ENCODE results near the gene BEGAIN.

Gene BEGAIN

DNA sequence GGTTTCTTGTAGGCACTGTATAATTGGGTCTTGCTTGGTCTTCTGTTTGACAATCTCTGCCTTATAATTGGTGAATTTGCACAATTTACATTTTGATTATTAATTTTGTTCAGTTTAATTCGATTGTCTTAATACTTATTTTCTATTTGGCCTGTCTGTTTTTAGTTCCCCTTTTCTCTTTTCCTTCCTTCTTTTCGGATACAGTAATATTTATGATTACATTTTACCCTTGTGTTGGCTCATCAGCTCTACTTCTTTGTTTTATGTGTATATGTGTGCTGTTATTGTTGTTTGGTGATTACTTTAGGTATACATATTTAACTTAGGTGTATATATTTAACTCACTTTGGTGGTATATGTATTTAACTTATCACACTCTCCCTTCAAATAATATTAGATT is 12.8 kb upstream of the BEGAIN start:
- DNase-seq: no peak

DNA sequence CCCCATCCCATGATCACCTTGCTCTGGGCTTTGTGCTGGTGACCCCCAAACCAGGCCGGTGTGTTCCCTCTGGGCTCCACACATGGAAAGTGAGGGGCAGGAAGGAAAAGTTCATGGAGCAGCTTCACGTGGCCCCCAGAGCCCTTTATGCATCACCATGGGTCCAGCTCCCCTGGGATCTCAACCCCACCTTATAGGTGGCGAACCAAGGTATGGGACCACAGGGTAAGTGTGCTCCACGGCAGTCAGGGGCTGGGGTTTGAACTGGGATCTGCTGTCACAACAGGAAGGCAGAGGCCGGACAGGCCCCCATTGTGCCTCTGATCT is 7.4 kb upstream of the BEGAIN start:
- no peak for DNase-seq

DNA sequence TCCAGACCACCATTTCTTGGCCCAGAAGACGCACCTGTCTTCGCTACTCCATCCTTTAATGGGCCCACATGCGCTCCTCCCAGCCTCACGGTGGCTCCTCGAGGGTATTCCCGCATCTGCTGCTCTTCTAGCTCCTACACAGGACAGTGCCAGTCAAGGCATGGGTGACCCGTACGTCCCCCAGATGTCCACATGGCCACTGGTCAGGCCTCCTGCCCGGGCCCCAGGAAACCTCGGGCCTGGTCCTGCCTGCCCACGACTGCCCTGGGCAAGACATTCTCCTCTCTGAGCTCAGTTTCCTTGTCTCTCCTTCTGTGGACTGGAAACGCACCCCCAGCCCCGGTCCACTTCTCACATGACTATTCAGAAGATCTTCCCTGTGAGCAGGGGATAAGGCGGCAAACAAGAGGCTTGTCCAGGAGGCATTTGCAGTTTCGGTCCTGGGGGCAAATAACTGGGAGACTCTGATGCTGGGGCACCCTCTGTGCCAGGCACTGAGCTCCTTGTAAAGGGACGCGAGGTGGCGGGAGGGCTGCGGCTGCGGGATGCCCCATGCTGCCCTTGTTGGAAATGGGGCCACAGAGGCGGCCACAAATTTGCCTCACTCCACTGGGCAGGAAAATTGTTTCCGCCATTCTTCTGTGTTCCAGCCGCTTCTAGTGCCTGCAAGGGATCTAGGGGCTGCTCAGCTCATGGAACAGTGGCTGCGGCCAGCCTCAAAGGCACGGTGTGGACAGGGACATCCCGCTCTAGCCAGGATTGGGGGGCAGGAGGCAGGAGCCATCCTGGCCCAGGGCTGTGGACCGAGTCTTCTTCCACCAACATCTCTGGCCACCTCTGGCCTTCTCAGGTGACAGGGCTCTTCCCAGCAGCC is 6.8 kb upstream of the BEGAIN start:
- DNase-seq: no peak

DNA sequence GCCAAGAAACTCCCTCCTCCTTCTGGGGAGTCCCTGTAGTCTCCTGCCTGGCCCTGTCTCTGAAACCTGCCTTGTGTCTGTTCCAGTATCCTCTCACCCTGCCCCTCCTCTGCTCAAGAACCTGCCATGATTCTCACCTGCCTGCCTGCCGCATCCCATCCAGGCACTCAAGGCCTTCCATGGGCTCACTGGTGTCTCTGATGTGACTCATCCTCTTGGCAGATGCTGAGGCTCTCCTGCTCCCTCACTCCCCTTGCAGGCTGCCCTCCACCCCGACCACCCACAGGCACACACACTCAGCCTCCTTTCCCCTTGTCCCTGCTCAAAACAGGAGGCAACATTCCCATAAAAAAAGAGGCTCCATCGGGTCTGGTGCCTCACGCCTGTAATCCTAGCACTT is 5.8 kb upstream of the BEGAIN start:
- DNase-seq: no peak

DNA sequence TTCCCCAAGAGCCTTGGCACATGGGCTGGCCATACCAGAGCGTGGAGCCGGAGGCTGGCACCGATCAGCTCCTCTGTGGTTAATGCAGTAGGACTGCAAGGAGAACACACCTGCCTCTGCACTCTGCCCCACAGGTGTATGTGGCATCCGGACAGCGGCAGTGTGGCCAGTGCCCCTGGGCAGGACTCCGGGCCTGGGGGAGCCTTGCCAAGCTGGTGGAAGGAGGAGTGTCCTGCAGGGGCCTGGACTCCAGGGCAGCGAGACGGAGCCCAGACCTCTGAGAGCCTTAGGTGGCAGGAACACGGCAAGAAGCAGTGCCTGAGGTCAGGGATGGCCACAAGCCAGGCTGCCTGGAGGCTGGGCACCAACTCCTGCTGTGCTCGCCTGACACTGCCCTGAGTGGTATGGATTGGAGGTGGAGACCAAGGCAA is 5.3 kb upstream of the BEGAIN start:
- DNase-seq: no peak

DNA sequence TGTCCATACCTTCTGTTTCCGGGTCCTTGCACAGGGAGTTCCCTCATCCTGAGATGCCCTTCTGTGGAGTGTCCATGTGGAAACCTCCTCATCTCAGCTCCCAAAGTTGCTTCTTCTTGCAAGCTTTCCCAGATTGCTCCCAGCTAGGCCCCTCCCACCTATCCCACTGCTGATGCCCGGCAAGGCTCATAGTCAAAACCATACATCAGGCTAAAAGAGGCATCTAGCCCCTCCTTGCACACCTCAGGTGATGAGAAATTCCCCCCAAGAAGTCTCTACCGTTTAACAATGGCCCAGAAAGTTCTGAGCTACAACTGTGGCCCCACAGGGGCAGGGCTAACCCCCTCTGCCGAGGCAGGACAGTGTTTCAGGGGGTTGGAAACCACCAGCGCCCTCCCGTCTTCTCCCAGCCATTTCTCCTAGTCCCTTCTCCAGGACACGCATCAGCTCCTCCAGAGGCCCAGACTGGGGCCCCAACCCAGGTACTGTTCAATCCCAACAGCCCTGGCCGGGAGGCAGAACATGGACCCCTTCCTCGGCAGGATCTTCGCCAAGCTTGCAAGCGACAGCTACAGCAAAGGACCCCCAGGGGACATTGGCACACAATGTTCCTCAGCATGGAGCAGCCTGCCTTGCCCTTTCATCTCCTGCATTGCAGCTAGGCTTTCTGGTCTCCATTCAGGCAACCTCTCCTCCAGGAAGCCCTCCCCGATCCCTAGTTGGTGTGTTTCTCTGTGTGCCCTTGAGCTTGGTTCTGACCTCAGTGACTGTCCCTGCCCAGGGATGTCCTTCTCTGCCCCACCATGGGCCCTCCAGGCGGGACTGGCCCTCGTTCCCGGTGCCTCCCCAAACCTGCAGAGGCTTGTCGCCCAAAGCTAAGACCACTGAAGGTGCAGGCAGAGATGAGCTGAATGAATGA is 4.5 kb upstream of the BEGAIN start:
- no peak for DNase-seq

DNA sequence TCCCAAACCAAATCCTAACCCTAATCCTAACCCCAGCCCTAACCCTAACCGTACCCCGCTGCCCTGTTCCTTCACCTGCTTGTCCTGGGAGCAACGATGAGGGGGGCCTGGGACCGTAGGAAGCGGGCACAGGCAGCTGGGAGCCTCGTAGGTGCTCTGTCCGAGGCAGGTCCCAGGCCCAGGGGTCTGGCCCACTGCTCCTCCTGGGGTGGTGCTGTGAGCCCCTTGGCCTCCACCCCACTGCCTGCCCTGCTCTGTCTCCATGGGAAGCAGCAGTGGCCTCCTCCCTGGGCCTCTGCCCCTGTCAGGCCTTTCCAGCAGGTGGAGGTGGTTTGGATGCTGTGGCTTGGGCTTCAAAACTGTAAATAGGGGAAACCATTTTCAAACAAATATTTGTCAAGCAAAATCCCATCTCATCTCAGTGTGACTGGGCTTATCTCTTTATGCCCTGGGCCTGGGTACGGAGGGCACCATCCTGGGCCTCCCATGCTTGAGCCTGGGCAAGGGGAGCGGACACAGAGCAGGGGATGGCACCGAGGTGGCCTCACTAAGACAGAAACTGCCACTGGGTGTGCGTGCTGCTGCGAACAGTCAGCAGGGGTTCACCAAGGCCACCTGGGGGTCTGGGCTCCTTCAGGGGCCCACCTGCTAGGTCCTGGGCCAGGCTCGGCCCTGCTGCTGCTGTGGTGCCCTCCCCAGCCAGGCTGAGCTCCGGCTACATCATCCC is 3.7 kb upstream of the BEGAIN start:
- DNase-seq: no peak

DNA sequence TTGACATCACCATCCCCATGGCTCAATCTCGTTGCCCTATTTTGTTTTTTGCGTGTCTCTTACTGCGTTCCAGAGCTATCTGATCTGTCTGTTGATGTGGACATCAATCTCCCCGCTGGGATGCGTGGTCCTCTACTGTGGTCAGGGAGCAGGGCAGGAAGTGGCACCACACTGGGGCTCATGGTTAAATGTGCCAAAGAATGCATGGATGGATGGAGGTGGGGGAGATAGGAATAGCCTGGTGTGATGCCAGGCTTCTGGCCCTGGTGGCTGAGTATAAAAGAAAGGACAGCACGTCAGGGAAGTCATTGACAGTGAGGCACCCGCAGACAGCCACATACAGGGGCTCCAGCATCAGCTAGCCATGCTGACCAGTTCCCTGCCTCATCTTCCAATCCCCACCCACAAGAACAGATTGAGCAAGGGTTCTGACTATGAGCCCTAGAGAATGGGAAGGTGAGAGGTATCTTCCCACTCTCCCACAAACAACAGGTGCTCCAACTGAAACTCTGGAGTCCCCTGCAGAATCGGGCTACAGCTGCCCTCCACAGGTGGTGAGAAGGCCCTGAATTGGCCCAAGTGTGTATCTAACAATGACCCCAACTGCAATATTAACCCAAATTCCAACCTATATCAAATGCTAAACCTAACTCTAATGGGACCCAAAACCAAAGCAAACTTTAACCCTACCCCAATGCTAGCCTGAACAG is 2.7 kb upstream of the BEGAIN start:
- DNase-seq: no peak

DNA sequence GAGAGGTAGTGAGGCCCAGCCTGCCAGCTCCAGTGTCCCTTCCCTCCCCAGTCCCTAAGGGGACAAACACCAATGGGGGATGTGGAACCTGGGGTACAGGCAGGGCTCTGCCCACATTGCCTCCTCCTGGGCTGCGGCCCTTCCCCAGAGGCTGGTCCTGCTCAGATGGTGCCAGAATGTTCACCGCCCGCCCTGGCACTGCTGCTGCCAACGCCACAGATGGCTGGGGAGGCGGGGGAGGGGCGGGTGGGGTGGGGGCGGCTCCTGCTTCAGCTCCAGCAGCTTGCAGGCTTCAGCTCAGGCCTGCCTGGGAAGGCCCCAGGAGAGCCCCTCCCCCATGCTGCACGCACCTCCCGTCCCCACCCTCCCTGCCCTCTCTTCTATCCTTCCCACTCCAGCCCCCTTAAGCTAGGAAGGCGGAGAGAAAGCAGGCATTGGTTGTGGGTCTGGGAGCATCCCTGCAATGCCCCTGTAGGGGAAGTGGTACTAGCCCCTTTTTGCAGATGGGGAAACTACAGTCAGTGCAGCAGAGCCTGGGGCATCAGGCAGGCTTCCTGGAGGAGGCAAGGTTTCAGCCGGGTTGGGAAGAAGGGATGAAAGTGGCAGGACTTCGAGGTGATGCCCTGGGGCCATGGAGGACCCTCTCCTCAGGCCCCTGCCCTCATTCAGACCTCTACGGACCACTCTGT is 2.0 kb upstream of the BEGAIN start:
- no peak for DNase-seq

DNA sequence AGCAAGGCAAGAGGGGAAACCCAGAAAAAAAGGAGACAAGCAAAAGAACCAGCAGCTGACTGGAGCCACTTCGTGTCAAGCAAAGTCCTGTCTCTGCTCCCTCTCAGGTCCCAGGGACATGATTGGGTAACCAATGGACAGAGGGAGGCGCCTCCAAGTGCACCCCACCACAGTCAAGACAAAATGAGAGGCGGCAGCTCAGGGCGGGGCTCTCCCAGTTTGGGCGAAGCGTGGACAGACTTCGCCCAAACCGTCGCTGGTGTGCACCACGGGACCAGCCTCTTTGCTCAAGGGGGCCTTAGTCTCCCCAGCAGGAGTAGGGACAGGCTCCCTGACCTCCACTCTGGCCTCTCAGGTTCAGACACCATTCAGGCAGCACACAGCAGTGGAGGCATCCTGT is 1.5 kb upstream of the BEGAIN start:
- DNase-seq: no peak

DNA sequence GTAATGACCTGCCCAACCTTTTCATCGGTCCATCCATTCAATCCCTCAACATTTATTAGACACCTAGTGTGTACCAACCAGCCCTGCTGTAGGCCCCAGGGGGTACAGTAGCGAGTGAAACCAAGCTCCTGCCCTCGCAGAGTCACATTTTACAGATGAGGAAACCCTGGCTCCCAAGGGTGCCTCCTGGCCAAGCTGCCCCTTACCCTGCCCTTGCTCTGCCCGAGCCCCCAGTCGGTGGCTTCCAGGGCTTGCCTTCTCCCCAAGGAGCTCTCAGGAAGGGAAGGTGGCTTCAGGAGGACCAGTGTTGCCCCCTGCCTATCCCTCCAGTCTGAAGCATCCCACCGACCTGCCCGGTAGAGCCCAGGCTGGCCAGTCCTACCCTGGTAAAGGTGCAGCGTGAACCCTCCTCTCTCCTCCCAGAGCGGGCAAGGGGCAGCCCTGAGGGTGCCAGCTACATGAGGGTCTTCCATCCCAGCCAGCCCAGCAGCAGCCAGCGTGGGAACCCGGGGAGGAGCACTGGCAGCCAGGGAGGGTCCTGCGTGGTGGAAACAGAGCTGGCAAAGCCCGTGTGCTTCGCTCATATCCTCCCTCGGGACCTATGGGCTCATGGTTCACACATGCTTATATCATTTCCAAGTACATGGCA is 670 bp upstream of the BEGAIN start:
- DNase-seq: no peak

DNA sequence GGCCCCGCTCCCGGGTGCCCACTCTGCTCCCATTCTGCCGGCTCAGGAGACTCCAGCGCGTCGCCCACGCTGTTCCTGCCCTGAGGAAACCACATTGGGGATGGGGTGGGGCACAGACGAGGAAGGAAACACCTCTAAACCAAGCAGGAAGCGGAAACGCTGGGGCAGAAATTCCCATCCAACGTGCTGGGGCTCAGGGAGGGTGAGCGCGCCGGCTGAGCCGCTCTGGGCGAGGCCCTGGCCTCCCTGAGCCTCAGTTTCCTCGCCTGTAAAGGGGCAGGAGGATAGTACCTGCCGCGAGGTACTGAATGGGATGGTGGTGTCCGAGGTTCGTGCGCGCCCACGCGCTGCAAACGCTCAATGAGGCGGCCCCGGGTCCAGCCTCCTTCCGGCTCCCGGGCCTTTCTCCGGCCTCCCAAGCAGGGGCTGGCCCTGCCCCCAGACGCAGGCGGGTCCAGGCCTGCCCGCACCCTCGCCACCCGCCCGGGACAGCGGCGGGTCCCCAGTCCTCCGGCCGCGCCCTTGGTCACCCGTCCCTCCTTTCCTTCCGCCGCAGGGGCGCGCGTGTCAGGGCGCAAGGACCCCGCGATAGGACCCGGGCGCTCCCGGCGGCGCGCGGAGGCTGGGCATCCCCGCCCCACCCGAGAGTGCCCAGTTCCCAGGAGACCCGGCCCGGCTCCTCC is 673 bp downstream of the BEGAIN start:
- peak; percentile 69 for DNase-seq

DNA sequence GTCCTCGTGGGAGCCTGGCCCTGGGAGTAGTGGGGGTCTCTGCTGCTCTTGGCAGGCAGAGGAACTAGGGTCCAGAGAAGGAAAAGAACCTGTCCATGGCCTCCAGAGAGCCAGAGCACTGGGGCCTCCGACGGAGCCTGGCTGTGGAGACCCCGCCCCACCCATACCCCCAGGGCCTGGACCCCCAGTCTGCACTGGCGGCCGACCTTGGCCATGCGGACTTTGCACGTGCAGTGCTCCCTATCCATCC is 1.1 kb downstream of the BEGAIN start:
- no peak for DNase-seq

DNA sequence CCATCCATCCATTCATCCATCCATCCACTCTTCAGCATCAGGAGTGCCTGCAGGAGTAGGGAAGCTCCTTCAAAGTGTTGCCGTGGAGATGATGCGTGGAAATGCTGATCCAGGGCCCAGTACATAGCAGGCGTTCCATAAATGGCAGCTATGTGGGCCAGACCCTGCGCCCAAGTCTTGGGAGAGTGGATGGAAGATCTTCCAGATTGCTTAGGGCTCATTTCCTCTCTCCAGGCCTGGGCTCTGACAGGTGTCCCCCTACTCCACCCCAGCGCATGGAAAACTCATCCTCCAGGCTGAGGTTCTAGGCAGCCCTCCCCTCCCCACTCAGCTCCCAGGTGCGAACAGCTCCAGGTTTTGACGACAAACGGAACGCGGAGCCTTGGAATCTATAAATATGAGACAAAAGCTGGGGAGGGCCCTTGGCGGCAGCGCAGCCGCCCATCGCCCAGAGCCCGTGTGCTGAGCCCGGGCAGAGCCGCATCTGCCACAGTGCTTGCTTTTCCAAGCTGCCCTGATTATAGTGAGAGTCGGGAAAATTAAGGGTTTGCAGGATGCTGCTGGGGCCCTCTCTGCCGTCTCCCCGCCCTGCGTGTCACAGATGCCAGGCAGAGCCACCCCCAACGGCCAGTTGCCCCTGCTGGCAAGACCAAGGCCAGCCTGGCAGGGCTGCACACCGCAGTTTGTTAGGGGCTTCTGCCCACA is 1.6 kb downstream of the BEGAIN start:
- DNase-seq: no peak

DNA sequence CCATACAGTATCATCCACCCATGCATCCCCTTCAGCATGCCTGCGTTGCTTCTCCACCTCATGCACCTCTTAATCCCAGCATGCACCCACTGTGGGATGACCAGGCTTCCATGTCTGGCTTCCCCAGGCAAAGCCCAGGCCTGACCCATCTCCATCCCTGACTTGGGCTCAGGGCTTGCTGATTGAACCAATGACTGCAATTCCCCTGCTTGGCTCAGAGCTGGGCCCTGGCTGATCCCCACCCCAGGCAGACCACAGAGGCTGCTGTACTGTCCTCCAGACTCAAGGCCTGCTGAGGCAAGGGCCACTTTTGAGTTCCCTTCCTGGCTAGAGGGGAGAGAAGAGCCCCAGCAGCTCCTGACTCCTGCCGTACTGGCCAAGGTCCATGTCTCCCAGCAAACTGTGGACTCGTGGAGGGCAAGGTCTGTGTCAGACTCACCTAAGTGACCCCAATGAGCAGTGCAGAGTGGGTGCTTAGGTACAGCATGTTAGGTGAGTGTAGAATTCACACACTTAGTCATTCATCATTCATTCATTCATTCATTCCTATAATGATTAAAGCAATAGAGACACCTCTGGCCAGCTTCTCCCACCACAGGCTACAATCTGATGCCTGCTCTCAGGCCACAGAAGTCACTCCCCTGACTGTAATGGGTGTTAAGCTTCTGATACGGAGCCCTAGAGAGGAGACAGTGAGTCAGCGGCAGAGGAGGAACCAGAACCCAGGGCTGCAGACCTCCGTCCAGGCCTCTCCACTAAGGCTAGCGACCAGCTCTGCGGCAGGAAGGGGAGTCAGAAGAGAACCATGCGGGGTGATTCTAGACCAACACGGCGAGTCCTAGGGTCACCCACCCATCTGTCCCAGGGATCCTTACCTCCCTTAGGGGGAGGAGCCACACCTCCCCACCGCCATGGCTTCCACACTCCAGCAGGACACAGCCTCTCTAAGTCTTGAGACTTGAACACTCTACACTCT is 2.9 kb downstream of the BEGAIN start:
- no peak for DNase-seq

DNA sequence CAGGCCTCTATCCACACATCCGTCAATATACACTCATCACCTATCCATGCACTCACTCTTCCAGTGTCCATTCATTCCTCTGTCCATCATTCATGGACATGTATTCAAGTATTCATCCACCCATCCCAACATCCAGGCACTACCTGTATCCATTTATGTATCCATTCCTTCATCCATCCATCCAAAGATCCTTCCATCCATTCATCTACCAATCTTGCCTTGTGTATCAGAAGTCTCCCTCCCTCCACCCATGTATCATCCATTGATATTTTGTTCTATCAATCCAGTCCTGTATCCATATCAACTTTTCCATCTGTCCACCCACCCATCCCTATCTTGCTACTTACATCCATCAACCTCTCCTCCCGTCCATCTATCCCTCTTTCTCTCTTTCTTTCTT is 4.0 kb downstream of the BEGAIN start:
- no peak for DNase-seq

DNA sequence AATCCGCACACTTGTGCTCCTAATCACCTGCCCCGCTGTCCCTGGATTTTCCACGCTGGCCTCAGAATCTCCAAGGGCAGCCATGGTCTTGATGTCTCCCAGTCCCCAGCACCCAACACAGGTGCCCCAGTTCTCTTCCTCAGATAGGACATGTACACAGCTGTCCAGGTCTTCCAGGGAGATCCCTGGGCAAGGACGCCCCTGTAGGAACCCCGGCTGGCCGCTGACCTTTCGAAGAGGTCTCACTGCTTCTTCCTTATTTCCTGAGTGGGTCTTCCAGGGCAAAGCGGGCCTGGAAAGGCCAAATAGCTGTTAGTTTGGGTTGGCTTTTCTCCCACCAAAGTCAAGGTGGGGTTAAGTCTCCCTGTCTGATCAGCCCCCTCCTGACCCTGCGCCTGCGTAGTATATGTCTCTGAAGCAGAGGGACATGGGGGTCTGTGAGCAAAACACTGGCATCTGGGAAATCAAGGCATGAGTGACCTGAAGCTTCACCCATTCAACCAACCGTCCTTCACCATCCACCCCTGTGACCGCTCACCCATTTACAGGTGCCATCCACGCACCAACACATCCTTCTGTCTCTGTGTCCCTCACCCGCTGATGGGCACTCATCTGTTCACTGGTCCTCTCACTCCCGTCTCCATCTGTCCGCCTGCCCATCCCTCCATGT is 4.6 kb downstream of the BEGAIN start:
- DNase-seq: no peak

DNA sequence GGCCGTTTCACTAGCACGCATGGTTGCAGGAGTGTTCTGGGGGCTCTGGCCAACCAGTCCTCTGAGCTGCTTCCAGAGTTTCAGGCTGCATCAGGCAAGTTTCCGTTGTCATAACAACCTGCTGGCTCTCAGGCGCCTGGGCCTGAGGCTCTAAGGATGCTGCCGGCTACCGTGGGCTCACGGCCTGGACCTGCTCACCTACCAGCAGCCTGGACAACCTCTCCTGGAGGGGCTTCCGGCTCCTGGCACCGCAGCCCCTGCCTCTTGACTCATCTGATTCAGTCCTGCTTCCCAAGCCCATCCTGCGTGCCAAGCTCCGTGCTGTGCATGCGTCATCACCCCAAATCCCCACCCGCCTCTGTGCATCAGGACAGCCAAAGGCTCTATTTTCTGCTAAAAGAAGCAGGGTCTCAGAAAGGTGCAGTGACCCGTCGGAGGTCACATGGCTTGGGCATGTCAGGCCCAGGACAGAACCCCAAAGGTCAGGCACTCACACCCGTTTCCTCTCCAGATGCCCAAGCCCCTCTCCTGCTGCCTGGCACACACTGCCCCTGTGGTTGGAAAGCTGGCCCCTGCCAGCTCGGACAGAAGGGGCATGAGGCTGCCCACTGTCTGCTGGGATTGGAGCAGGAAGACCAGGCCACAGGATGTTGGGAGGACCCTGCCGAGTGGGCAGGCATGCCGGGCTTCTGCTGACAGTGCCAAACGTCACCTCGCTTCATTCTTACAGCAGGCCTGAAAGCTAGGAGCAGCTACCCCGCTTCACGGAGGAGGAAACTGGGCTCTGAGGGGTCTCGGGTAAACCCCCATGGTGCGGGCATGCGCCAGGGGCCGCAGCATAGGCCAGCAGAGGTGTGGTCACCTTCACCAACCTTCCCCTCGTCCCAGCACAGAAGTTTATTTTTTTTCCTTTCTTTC is 5.7 kb downstream of the BEGAIN start:
- DNase-seq: no peak
